GM12892 (cell line): ENCODE measurements around the gene SART1.

Source experiments
- POLR2A ChIP-seq: IDR thresholded peaks from 2 replicates; pipeline ENCODE4 v1.6.1; 2011; ENCODE audit warnings: low read depth, low read length, control low read depth
- TAF1 ChIP-seq: IDR thresholded peaks from 2 replicates; pipeline ENCODE4 v1.6.1; 2011; ENCODE audit warnings: low read depth, mild to moderate bottlenecking, control low read depth, low read length, borderline replicate concordance

GRCh38 chr11:65968600-65969482 is 7.3 kb downstream of the SART1 start:
- TF ChIP-seq POLR2A (no peak), TAF1 (no peak)
